ENCODE data around the gene MXD4. TPM values are rescaled to one million over a fixed set of nuclear protein-coding genes. Genes with fewer than 3 reads are reported as not detected.
A peak's percentile ranks its signal among the peaks of the same experiment; 100 is the strongest.

MXD4 gene
- total RNA-seq, 1 experiment from 2014 or later: 12.8 TPM

- Mint-ChIP-seq H3K36me3 (ENCODE audit: insufficient read depth, unreplicated experiment) (peaks cover 27% of the 10 kb centered on the region), H3K9me3 (ENCODE audit: low read depth, unreplicated experiment) (no peaks in the 10 kb centered on the region), H3K27me3 (ENCODE audit: unreplicated experiment) (peaks cover 14% of the 10 kb centered on the region), H3K4me3 (ENCODE audit: low read depth, unreplicated experiment) (no peak overlapping the region), H3K4me1 (ENCODE audit: low read depth, unreplicated experiment) (peaks cover 17% of the 10 kb centered on the region), H3K27ac (ENCODE audit: unreplicated experiment) (no peak overlapping the region)
- no peak for DNase-seq
- no TSS peak for BruUV-seq (replicated peaks)
- CTCF ChIA-PET: no interaction called here
- intact Hi-C loops (cut with micrococcal nuclease; ENCODE audit: unreplicated experiment): no loop called here
- TF ChIP-seq CTCF (IDR thresholded peaks at IDR 0.05; ENCODE audit: unreplicated experiment): no peak
These were observed 16.7 kb downstream of the MXD4 start for GRCh38 chr4:2245057-2245786.

GRCh38 chr4:2243681-2244380 is 18.1 kb downstream of the MXD4 start:
- CTCF ChIA-PET: interaction anchor here (0.6 to 0.9 kb wide), 2 partner anchors 151 to 189 kb away, joined by 3 to 4 read pairs; no protein-coding TSS in a partner anchor

GRCh38 chr4:2241410-2242353 is 20.2 kb downstream of the MXD4 start, which contains the start of the genes HAUS3 and POLN:
Gene HAUS3 (minus strand): TSS chr4:2242121. CDS start chr4:2240946, 1,175 bp downstream.
Gene POLN (minus strand): TSS chr4:2242121. CDS start chr4:2229231, 12,890 bp downstream.
- H3K4me3 Mint-ChIP-seq (ENCODE audit: low read depth, unreplicated experiment): peak within 1 kb of the TSS; percentile 87
- DNase-seq: peak; percentile 95
- intact Hi-C loops (cut with micrococcal nuclease; ENCODE audit: unreplicated experiment): no loop called here
- peaks cover 14% of the 10 kb centered on the region for H3K27me3 Mint-ChIP-seq (ENCODE audit: unreplicated experiment)
- no peak for TF ChIP-seq CTCF (IDR thresholded peaks at IDR 0.05; ENCODE audit: unreplicated experiment)
- H3K36me3 Mint-ChIP-seq (ENCODE audit: insufficient read depth, unreplicated experiment): peaks cover 26% of the 10 kb centered on the region
- peaks cover 30% of the 10 kb centered on the region for H3K4me1 Mint-ChIP-seq (ENCODE audit: low read depth, unreplicated experiment)
- CTCF ChIA-PET: interaction anchor here (0.6 to 1.3 kb wide), 3 partner anchors 21 to 171 kb away, joined by 3 to 6 read pairs (median 5); no protein-coding TSS in a partner anchor
- no TSS peak for BruUV-seq (replicated peaks)
- H3K27ac Mint-ChIP-seq (ENCODE audit: unreplicated experiment): peak within 1 kb of the TSS; percentile 37
- H3K9me3 Mint-ChIP-seq (ENCODE audit: low read depth, unreplicated experiment): no peaks in the 10 kb centered on the region

More at GRCh38 chr4:2243681-2244380, 18.1 kb downstream of the MXD4 start:
- Mint-ChIP-seq H3K4me3 (ENCODE audit: low read depth, unreplicated experiment) (no peak overlapping the region), H3K36me3 (ENCODE audit: insufficient read depth, unreplicated experiment) (peaks cover 28% of the 10 kb centered on the region), H3K9me3 (ENCODE audit: low read depth, unreplicated experiment) (no peaks in the 10 kb centered on the region), H3K27me3 (ENCODE audit: unreplicated experiment) (peaks cover 14% of the 10 kb centered on the region), H3K27ac (ENCODE audit: unreplicated experiment) (no peak overlapping the region), H3K4me1 (ENCODE audit: low read depth, unreplicated experiment) (peaks cover 21% of the 10 kb centered on the region)
- intact Hi-C loops (cut with micrococcal nuclease; ENCODE audit: unreplicated experiment): no loop called here
- no TSS peak for BruUV-seq (replicated peaks)
- no peak for DNase-seq
- no peak for TF ChIP-seq CTCF (IDR thresholded peaks at IDR 0.05; ENCODE audit: unreplicated experiment)

- peaks cover 14% of the 10 kb centered on the region for H3K27me3 Mint-ChIP-seq (ENCODE audit: unreplicated experiment)
- BruUV-seq (replicated peaks): no TSS peak
- DNase-seq: no peak
- TF ChIP-seq CTCF (IDR thresholded peaks at IDR 0.05; ENCODE audit: unreplicated experiment): no peak
- intact Hi-C loops (cut with micrococcal nuclease; ENCODE audit: unreplicated experiment): no loop called here
- H3K9me3 Mint-ChIP-seq (ENCODE audit: low read depth, unreplicated experiment): no peaks in the 10 kb centered on the region
- CTCF ChIA-PET: no interaction called here
- peak overlapping the region; percentile 37 for H3K27ac Mint-ChIP-seq (ENCODE audit: unreplicated experiment)
- H3K36me3 Mint-ChIP-seq (ENCODE audit: insufficient read depth, unreplicated experiment): peaks cover 26% of the 10 kb centered on the region
- peaks cover 30% of the 10 kb centered on the region for H3K4me1 Mint-ChIP-seq (ENCODE audit: low read depth, unreplicated experiment)
- H3K4me3 Mint-ChIP-seq (ENCODE audit: low read depth, unreplicated experiment): peak overlapping the region; percentile 87
These were observed 20.9 kb downstream of the MXD4 start for GRCh38 chr4:2241003-2241402.
